ENCODE data around the gene MIER2. TPM values are rescaled to one million over a fixed set of nuclear protein-coding genes. Genes with fewer than 3 reads are reported as not detected.

The MIER2 gene
- total RNA-seq, 1 experiment from 2014 or later = 23.2 TPM

DNA sequence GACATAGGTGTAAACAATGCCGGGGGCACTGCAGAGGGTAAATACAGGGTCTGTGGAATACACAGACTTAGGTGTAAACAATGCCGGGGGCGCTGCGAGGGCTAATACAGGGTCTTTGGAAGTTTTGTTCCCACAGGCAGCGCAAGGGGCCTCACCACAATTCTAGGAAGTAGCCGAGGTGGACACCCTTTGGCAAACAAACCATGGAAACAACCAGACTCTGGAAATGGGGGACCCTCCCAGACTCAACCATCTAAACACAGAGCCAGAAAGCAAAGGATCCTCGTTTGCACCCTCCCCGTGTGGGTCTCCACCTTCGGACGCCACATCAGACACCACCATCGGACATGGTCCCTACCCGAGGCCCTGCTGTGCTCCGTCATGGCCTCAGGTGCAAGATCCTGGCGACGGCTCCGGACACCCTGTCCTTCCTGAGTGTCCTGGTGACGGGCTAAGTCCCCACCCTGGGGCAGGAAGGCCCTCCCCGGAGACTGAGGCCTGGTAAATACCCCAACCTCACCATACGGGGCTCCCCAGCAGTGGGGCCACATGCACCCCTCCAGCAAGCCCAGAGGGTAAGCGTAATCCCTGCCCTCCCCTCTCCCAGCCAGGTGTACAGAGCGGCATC, 36.7 kb downstream of the MIER2 start:
- no peak for DNase-seq (ENCODE audit: low spot score)

GRCh38 chr19:307111-307531, 37.5 kb downstream of the MIER2 start:
- DNase-seq (ENCODE audit: low spot score) = no peak

- DNase-seq (ENCODE audit: low spot score) = no peak
These were observed 38.3 kb downstream of the MIER2 start for GRCh38 chr19:306151-306900.

GRCh38 chr19:305240-306150, 39.1 kb downstream of the MIER2 start:
- DNase-seq (ENCODE audit: low spot score) = no peak

- DNase-seq (ENCODE audit: low spot score) = no peak
These were observed 47.9 kb downstream of the MIER2 start for GRCh38 chr19:296476-297225.

GRCh38 chr19:295687-296370, 48.8 kb downstream of the MIER2 start:
- no peak for DNase-seq (ENCODE audit: low spot score)

DNA sequence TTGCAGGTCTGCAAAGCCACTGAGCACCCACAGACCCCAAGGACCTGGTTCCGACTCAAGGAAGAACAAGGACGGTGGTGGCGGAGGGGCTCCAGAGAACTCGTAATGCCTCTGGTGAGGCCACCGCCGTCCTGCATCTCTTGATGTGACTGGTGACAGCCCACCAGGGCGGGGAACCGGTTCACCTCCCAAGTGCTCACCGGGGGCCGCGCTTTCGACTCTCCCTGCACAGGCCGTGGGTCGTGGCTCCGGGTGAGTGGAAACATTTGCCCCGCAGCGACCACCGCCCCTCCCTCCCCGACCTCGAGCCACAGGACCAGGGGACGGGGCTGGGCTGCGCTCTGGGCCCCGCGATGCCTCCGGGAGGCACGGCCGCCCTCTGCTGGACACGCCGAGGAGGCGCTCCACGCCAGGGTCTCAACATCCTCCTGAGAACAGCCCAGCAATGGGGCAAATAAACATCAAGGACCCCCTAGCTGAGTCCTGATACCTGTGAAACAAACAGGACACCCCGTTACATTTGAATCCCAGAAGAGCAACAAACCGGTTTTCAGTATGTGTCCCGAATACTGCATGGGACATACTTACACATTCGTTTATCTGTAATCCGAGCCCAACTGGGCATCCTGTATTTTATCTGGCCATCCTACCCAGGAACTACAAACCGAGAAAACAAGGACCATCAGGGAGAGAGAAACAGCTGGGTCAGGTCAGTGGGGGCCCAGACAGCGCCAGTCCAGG, 49.5 kb downstream of the MIER2 start:
- no peak for DNase-seq (ENCODE audit: low spot score)

DNA sequence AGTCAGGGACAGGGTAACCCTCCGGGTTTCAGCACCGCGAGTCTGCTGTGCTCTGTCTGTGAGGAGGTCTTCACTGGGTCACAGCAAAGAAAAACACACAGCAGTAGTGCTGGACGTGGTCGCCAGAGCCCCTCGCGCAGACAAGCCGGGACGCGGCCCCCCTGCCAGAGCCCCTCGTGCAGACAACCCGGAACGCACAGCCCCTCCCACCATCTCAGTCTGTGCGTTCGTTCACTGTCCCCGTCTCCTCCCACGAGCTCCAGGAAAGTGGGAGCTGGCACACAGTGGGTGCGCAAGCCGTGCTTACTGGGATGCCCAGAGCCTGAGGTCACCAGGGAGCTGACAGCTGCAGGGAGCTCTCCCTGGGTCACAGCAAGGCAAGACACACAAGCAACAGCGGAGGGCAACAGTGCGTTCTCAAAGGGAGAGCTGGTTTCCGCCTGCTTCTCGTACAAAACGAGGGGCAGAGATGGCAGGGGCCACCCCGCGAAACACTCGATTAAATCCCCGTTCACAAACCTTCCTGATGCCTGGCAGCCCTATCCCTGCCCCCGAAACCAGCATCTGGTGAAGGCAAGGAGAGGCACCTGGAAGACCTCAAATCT, 50.2 kb downstream of the MIER2 start:
- DNase-seq (ENCODE audit: low spot score) = no peak

GRCh38 chr19:293436-294110, 51.0 kb downstream of the MIER2 start:
- no peak for DNase-seq (ENCODE audit: low spot score)

DNA sequence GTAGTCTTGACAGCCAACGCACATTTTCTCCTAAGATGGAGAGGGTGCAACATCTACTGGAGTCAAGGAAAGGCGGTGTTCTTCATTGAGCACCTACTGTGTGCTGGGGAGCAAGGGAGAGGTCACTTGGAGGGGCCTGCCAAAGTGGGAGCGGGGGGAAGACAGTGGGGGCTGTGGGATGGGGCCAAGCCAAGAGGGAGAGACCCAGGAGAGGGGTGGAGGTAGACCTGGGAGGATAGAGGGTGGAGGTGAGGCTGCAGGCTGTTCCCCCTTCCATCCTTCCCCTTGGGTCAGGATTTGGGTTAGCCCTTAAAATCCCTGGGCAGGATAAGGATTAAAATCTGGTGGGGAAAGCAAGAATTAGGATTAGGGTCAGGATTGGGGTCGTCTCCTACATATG, 51.6 kb downstream of the MIER2 start:
- no peak for DNase-seq (ENCODE audit: low spot score)

GRCh38 chr19:292281-292884, 52.2 kb downstream of the MIER2 start:
- no peak for DNase-seq (ENCODE audit: low spot score)

DNA sequence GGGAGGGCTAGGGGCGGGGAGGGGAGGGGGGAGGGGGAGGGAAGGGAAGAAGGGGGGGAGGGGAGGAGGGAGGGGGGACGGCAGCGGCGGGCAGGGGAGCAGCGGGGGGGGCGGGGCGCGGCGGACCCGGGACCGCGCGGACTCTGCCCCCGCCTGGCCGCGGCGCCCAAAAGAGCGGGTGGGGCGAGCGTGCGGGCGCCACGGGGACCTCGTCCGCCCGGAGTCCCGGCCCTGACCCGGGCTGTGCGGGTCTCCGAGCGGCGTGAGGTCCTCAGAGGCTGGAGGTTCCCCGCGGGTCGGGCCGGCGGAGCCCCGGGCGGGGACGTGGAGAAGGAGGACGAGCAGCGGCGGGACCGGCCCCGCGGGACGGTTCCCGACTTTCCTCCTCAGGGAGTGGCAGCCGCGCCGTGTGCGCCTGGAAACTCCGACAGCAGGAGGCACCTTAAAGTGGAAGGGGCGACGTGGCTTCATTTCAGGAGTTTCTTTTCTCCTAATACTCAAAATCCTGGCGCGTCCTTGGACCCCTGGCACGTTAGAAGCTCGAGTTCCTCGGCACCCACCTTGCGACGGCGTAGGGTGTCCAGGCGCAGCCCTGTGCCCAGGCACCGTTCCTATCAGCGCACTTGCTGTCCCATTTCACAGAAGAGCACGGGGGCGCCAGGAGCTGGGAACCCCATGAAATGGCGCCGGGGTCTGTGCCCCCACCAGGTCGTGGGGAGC, 52.9 kb downstream of the MIER2 start:
- no peak for DNase-seq (ENCODE audit: low spot score)

DNA sequence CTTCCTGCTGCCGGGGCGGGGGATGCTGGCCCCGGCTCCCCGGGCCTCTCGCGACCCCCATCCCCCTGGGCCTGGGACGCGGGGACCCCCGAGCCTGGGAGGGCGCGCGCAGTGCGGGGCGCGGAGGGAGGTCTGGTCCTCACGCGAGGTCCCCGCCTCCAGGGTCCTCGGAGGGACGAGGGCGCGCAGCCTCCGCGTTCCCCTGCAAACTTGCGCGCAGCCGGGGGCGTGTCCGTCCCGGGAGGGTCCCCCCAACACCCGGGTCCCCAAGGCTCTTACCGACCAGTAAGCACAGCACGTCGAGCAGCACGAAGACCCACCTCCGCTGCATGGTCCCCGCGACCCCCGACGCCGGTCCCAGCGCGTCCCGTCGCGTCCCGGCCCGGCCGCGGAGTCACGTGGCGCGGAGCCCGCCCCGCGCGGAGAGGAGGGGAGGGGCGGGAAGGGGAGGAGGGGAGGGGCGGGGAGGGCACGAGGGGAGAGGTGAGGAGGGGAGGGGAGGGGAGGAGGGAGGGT, 53.5 kb downstream of the MIER2 start, which contains the start of gene PLPP2:
Gene PLPP2, minus strand, starts transcription at position 398 of the 516 bp plus-strand sequence. Its CDS starts 67 bp downstream, at position 331.
- DNase-seq (ENCODE audit: low spot score) = peak; percentile 23

DNA sequence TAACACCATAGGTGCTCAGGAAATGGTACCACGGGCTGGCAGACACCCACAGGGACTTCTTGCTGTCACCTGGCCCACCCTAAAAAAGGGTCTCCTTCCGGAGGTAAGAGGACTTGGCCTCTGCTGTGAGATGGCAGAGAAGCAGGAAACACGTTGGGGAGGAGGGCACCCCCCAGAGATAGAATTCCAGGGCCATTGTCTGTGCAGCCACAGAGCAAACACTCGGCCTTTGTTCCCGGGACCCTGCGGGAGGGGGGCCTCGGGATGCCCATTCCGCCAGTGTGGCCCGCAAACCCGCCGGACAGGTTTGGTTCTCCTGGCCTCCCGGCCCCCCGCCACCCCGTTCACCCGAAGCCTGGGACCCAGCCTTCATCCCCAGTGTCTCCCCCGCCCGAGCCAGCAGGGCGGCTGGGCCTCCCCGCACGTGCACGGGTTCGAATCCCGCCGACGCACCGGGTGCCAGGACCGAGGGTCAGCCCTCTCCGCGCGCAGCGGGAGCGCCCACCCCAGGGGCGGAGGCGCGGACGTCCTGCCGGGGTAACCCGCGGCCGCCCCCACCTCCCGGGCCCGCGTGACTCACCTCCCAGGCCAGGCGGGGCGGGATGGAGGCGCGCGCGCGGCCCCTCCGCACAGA, 54.1 kb downstream of the MIER2 start:
- DNase-seq (ENCODE audit: low spot score) = peak; percentile 65

DNA sequence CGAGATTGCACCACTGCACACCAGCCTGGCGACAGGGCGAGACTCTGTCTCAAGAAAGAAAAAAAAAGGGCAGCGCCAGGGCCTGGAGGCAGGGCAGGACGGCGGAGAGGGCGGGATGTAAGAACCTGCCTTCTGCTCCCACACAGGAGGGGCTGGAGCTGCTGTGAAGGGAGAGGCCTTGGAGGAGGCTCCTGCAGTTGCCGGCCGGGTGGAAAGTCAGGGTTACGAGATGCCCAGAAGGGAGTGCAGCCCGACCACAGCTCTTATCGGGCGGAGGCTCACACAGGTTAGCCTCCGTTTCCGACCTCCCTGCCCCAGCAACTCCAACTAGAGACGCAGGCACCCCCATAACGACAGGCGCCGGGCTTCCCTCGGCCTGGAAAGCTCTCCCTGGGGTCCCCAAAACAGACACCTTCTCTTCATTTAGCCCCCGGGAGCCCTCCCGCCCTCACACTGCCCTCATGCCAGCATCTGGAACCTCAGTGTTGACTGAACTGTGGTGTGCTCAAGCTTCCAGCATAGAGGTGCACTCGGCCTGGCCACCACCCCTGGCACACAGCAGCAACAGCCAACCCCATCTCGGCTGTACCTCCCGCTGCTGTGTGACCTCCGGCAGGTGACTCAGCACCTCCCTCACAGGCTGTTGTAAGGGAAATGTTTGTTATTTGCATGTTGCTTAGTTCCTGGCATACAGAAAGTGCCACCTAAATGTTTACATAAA, 54.8 kb downstream of the MIER2 start:
- DNase-seq (ENCODE audit: low spot score) = peak; percentile 79

DNA sequence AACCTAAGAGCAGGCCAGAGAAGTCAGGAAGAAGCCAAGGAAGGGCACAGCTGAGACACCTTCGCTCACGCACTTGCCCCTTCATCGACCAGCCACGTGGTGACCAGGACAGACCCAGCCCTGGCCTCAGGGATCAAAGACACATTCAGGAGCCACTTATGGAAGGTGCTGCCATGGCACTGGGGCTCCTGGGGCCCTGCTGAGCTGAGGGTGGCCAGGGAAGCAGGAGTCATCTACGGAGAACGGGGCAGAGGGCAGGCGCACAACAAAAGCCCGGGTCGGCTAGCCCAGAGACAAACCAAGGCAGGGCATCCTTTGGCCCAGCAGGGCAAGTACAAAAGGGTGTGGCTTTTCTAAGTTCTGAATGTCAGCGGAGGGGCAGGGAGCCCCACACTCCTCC, 55.7 kb downstream of the MIER2 start:
- no peak for DNase-seq (ENCODE audit: low spot score)

- no peak for DNase-seq (ENCODE audit: low spot score)
These were observed 57.2 kb downstream of the MIER2 start for GRCh38 chr19:287381-287871.
